Left lung (tissue), 10 donors: Measurements from ENCODE around the gene PPY. TPM values are rescaled to one million over a fixed set of nuclear protein-coding genes. Genes with fewer than 3 reads are reported as not detected.
"Not testable (repeated sequence)": the region's sequence is repeated elsewhere in the genome, so short reads cannot be mapped to it uniquely, and the experiment has no call there.

Source experiments
- ATAC-seq: fragments of 200-7000 bp; cut with Tn5 transposase; one replicate; pipeline ENCODE4 v1.9.1; 2020; ENCODE audit warnings: moderate library complexity
- DNase-seq, 4 donors: peaks; one replicate each; pipeline ENCODE4 v3.0.0-alpha.2; 2013 to 2020
- H3K27ac ChIP-seq, 2 donors: fragments of 200-600 bp; sonication (generic) in 1 of 2; one replicate each; pipeline versions ENCODE4 v1.5.0 to v1.8.0; 2020 to 2021
- H3K27me3 ChIP-seq, 2 donors: fragments of 200-600 bp; sonication (generic) in 1 of 2; one replicate each; pipeline versions ENCODE4 v1.5.0 to v1.8.0; 2020 to 2021
- H3K36me3 ChIP-seq, 2 donors: fragments of 200-600 bp; sonication (generic) in 1 of 2; one replicate each; pipeline versions ENCODE4 v1.5.0 to v1.8.0; 2020 to 2021
- H3K4me1 ChIP-seq, 2 donors: fragments of 200-600 bp; one replicate each; pipeline ENCODE4 v1.8.0; 2021
- H3K4me3 ChIP-seq, 2 donors: fragments of 200-600 bp; sonication (generic) in 1 of 2; one replicate each; pipeline versions ENCODE4 v1.5.0 to v1.8.0; 2020 to 2021; ENCODE audit warnings: mild to moderate bottlenecking in 1 of 2
- H3K9me3 ChIP-seq, 2 donors: fragments of 200-600 bp; sonication (generic) in 1 of 2; one replicate each; pipeline versions ENCODE4 v1.5.0 to v1.8.0; 2020 to 2021
- CTCF ChIP-seq, 2 donors: fragments of 200-600 bp; sonication (generic) in 1 of 2; IDR thresholded peaks; one replicate each; pipeline versions ENCODE4 v1.5.0 to v1.8.0; 2021; ENCODE audit warnings: antibody characterized with exemption in 2 of 2
- intact Hi-C, 2 donors: fragments of 100-400 bp; cut with DNase I; formaldehyde crosslinking; loops; one replicate each; pipeline versions ENCODE4 v1.11.2 to v1.14.2; 2022
- polyA plus RNA-seq, 6 donors: library from polyadenylated mRNA; unstranded; fragments of 120-200 nt; gene quantifications; one replicate each; pipeline ENCODE4 v1.2.1, GENCODE V29; 2013; ENCODE audit not compliant: insufficient read length in 6 of 6
- total RNA-seq, 2 donors: library from RNA; stranded (reverse); fragmentation: NEBNext Ultra II Directional; extraction: Animal tissue kit (Norgen Biotek cat#: 25700); gene quantifications; one replicate each; pipeline ENCODE4 v1.2.1, GENCODE V29; 2021
- donor health status: DM: no; HTN: yes; CAD: no.
- donor health status: DM: no; HTN: no; CAD: no.

The PPY gene
- total and polyA plus RNA-seq, 8 donors = 0.36 to 4.9 (median 1.5) TPM; not detected in 2

GRCh38 chr17:43979011-43979410, 36.7 kb upstream of the PPY start:
- peaks cover 15 to 76% of the 10 kb centered on the region in 2 donors for H3K27me3 ChIP-seq
- H3K4me1 ChIP-seq = peaks cover 0 to 8% of the 10 kb centered on the region in 2 donors
- H3K27ac ChIP-seq = no peak overlapping the region
- intact Hi-C loops = no loop called here
- no peaks in the 10 kb centered on the region for H3K9me3 ChIP-seq
- no peak overlapping the region for H3K4me3 ChIP-seq
- ATAC-seq = no peak
- no peak for DNase-seq
- no peaks in the 10 kb centered on the region for H3K36me3 ChIP-seq
- no peak for TF ChIP-seq CTCF (IDR thresholded peaks at IDR 0.05)

GRCh38 chr17:43978078-43978477, 35.8 kb upstream of the PPY start:
- ATAC-seq (no peak), DNase-seq (no peak)
- Histone ChIP-seq H3K36me3 (no peaks in the 10 kb centered on the region), H3K4me1 (no peaks in the 10 kb centered on the region), H3K9me3 (no peaks in the 10 kb centered on the region), H3K4me3 (no peak overlapping the region), H3K27ac (no peak overlapping the region), H3K27me3 (peaks cover 6 to 68% of the 10 kb centered on the region in 2 donors)
- intact Hi-C loops = no loop called here
- TF ChIP-seq CTCF (IDR thresholded peaks at IDR 0.05) = no peak

GRCh38 chr17:43976963-43977837, 34.9 kb upstream of the PPY start:
- Histone ChIP-seq H3K9me3 (no peaks in the 10 kb centered on the region), H3K36me3 (no peaks in the 10 kb centered on the region), H3K27me3 (peaks cover 0 to 59% of the 10 kb centered on the region in 2 donors), H3K4me3 (no peak overlapping the region), H3K4me1 (no peaks in the 10 kb centered on the region), H3K27ac (no peak overlapping the region)
- intact Hi-C loops = no loop called here
- DNase-seq = no peak
- TF ChIP-seq CTCF (IDR thresholded peaks at IDR 0.05) = no peak
- no peak for ATAC-seq

- H3K4me1 ChIP-seq = no peaks in the 10 kb centered on the region
- H3K36me3 ChIP-seq = no peaks in the 10 kb centered on the region
- DNase-seq = no peak
- TF ChIP-seq CTCF (IDR thresholded peaks at IDR 0.05) = no peak
- no peak overlapping the region for H3K27ac ChIP-seq
- H3K4me3 ChIP-seq = no peak overlapping the region
- no peaks in the 10 kb centered on the region for H3K9me3 ChIP-seq
- ATAC-seq = no peak
- intact Hi-C loops = no loop called here
- peaks cover 0 to 46% of the 10 kb centered on the region in 2 donors for H3K27me3 ChIP-seq
These were observed 33.6 kb upstream of the PPY start for GRCh38 chr17:43975898-43976297.

- intact Hi-C loops = no loop called here
- no peaks in the 10 kb centered on the region for H3K4me1 ChIP-seq
These were observed 32.3 kb upstream of the PPY start for GRCh38 chr17:43974382-43975266.

GRCh38 chr17:43972444-43973212, 30.4 kb upstream of the PPY start:
- DNase-seq = peak in 1 of 4 donors; percentile 20
- H3K9me3 ChIP-seq, ATAC-seq, H3K27ac ChIP-seq, H3K4me1 ChIP-seq, H3K36me3 ChIP-seq, intact Hi-C loops, H3K4me3 ChIP-seq: not testable (repeated sequence)
- peaks cover 0 to 22% of the 10 kb centered on the region in 2 donors for H3K27me3 ChIP-seq

More at GRCh38 chr17:43974382-43975266, 32.3 kb upstream of the PPY start:
- TF ChIP-seq CTCF (IDR thresholded peaks at IDR 0.05) = no peak
- Histone ChIP-seq H3K27me3 (peaks cover 0 to 34% of the 10 kb centered on the region in 2 donors), H3K9me3 (no peaks in the 10 kb centered on the region), H3K4me3 (no peak overlapping the region), H3K27ac (no peak overlapping the region), H3K36me3 (no peaks in the 10 kb centered on the region)
- ATAC-seq = no peak
- no peak for DNase-seq

GRCh38 chr17:43971436-43971835, 29.2 kb upstream of the PPY start:
- H3K4me1 ChIP-seq, H3K4me3 ChIP-seq, H3K9me3 ChIP-seq, ATAC-seq, intact Hi-C loops, H3K27ac ChIP-seq, DNase-seq, H3K36me3 ChIP-seq: not testable (repeated sequence)
- peaks cover 0 to 15% of the 10 kb centered on the region in 2 donors for H3K27me3 ChIP-seq
